Measurements from ENCODE around the gene SPTB. TPM values are rescaled to one million over a fixed set of nuclear protein-coding genes. Genes with fewer than 3 reads are reported as not detected.

SPTB gene
- total and polyA plus RNA-seq, 8 donors: 2.2 to 4.7 (median 3.3) TPM

DNA sequence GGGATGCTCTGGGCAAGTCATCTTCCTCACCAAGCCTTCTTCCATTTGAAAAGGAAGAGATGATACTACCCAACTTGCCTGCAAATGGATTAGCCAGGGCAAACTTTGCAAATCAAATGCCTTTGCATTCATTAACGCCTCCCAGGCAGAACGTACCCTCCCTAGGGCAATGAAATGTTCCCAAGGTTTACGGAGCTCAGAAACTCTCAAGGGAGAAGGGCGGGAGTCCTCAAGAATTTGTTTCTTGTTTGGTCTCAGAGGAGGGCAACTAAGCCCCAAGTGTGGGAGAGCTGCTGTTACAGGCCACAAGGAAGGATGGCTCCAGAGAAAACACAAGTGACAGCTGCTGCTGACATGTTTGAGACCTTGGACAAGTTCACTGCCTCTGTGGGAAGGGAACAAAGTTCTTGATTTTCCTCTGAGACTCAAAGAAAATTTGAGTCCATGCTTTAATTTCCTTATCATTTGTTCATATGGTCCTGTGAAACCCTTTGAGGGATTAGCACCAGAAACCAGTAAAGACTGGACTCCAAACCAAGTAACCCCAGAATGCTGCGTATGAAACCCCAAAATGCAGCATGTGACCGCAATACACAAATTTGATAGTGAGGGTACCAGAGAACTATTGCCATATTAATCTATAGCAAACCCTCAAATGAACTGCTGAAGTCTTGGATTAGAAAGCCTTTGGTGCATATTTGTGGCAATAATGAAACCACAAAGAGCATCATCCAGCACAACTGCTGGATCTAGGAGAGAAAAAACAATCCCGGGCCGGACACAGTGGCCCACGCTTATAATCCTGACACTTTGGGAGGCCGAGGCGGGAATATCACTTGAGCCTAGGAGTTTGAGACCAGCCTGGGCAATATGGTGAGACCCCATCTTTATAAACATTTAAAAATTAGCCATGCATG, 22.9 kb downstream of the SPTB start:
- no peak for DNase-seq
- Histone ChIP-seq H3K4me3 (no peak overlapping the region), H3K27ac (no peak overlapping the region), H3K27me3 (peaks cover 0 to 9% of the 10 kb centered on the region in 2 donors), H3K36me3 (no peaks in the 10 kb centered on the region), H3K9me3 (no peaks in the 10 kb centered on the region), H3K4me1 (peaks cover 0 to 5% of the 10 kb centered on the region in 2 donors)
- TF ChIP-seq, protein P1, sequence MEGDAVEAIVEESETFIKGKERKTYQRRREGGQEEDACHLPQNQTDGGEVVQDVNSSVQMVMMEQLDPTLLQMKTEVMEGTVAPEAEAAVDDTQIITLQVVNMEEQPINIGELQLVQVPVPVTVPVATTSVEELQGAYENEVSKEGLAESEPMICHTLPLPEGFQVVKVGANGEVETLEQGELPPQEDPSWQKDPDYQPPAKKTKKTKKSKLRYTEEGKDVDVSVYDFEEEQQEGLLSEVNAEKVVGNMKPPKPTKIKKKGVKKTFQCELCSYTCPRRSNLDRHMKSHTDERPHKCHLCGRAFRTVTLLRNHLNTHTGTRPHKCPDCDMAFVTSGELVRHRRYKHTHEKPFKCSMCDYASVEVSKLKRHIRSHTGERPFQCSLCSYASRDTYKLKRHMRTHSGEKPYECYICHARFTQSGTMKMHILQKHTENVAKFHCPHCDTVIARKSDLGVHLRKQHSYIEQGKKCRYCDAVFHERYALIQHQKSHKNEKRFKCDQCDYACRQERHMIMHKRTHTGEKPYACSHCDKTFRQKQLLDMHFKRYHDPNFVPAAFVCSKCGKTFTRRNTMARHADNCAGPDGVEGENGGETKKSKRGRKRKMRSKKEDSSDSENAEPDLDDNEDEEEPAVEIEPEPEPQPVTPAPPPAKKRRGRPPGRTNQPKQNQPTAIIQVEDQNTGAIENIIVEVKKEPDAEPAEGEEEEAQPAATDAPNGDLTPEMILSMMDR (IDR thresholded peaks at IDR 0.05): no peak
- no peak for ATAC-seq
- intact Hi-C loops (cut with DNase I): no loop called here

DNA sequence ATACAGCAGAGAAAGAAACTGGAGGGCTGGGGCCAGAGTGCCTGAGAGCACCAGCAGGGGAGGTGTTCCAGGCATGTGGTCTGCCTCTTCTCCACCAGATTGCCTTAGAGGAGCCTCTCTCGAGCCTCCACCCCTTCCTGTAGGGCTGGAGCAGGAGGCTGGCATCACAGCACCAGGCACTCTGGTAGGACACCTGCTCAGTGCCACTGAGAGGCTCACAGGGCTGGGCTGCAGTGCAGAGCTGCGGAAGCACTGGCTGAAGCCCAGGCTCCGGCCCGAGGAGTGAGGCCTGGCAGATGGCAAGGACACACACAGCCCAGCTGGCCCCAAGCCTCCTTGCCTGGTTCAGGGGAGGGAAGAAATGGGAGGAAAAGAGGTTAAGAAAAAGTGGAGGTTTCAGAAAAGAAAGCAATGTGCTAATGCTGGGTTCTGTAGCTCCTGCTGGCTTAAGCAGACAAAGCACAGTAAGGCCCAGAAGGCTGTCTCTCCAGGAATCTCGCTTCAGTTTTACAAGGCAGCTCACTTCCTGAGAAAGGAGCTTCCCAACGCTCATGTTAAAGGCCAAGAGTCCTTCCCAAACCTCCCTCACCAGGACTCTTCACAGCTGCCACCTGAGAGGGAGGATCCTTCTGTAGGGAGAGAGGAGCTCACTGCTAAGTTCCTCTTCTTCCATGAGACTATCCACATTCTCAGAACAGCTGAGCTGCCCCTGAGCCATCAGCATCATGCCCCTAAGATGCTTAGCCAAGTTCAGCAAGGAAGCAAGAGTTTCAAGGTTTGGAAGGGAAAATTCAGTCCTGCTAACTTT, 23.8 kb downstream of the SPTB start:
- no peak for ATAC-seq
- no peak overlapping the region for H3K4me3 ChIP-seq
- no peaks in the 10 kb centered on the region for H3K36me3 ChIP-seq
- TF ChIP-seq, protein P1 (IDR thresholded peaks at IDR 0.05): no peak
- peaks cover 0 to 9% of the 10 kb centered on the region in 2 donors for H3K27me3 ChIP-seq
- peaks cover 0 to 5% of the 10 kb centered on the region in 2 donors for H3K4me1 ChIP-seq
- intact Hi-C loops (cut with DNase I): no loop called here
- H3K27ac ChIP-seq: no peak overlapping the region
- no peaks in the 10 kb centered on the region for H3K9me3 ChIP-seq
- DNase-seq: peak in 1 of 4 donors; percentile 61

DNA sequence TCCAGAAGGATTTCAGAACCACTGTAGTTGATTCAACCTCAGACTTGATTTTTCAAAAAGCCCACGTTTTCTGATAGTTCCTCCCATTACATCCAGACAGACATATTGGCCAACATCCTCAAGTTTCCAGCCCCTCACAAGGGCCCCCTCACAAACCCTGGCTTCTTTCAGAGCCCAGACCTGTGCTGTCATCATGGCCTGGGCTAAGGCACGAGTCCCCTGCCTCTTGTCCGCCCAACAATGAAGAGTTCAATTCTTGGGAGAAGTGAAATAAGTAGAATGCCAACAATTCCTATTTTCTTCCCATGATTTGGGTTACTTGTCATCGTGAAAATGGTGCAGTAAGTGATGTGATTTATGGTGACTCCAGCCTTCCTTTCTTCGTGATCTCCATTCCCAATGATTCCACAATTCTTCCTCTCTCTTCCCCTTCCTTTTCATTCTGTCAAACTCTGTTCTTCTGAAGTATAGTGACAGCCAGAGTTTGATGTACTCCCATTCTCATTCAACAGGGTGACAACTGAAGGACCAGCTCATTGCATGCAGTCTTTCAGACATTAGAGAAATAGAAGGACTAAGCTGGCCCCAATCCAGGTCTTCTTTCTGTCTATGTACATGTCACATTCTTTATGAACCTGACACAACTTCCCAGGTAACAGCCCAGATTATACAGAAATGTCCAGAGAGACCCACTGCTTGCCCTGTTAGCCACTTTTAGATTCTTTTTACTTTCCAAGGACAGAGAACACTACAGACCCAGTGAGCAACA, 29.2 kb downstream of the SPTB start:
- H3K27ac ChIP-seq: no peak overlapping the region
- H3K9me3 ChIP-seq: no peaks in the 10 kb centered on the region
- no peak for ATAC-seq
- DNase-seq: no peak
- H3K4me1 ChIP-seq: peaks cover 0 to 5% of the 10 kb centered on the region in 2 donors
- no peaks in the 10 kb centered on the region for H3K36me3 ChIP-seq
- TF ChIP-seq, protein P1 (IDR thresholded peaks at IDR 0.05): no peak
- intact Hi-C loops (cut with DNase I): no loop called here
- H3K4me3 ChIP-seq: no peak overlapping the region
- peaks cover 0 to 6% of the 10 kb centered on the region in 2 donors for H3K27me3 ChIP-seq

DNA sequence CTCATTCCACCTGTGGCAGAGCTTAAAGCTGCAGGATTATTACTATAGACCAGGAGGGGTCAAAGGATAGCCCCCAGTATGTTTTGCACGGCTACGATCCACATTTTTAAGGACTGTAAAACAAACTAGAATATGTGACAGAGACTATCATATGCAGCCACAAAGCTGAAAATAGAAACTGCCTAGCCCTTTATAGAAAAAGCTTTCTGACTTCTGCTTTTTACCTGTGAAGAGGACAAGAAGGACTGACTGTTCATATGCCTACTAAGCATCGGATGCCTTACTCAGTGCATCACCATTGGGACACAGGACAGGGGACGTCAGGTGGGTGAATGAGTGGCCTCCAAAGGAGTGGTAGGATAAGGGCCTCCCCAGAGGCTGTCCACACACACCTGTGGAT, 29.8 kb downstream of the SPTB start:
- TF ChIP-seq, protein P1 (IDR thresholded peaks at IDR 0.05): no peak
- Histone ChIP-seq H3K27ac (no peak overlapping the region), H3K4me3 (no peak overlapping the region), H3K27me3 (peaks cover 0 to 6% of the 10 kb centered on the region in 2 donors), H3K4me1 (peaks cover 0 to 5% of the 10 kb centered on the region in 2 donors), H3K36me3 (no peaks in the 10 kb centered on the region), H3K9me3 (no peaks in the 10 kb centered on the region)
- DNase-seq (no peak), ATAC-seq (no peak)
- intact Hi-C loops (cut with DNase I): no loop called here
